Endothelial cell of umbilical vein (primary cell): Measurements from ENCODE around the gene MVB12B. TPM values are rescaled to one million over a fixed set of nuclear protein-coding genes. Genes with fewer than 3 reads are reported as not detected.

Source experiments
- BruUV-seq: library from RNA; stranded (reverse); fragments of 400-500 nt; replicated peaks from 2 replicates; lab custom pipeline; 2021; lab: Mats Ljungman, UMichigan
- CTCF ChIA-PET: fragments of 300-600, 350-600 bp; sonication (Branson Sonifier 250); formaldehyde crosslinking; loops from one replicate; lab custom pipeline; 2021; ENCODE audit warnings: antibody characterized with exemption, inconsistent platforms; lab: Charles Lee
- POLR2A ChIA-PET: fragments of 300-600, 350-600 bp; sonication (Branson Sonifier 250); formaldehyde crosslinking; loops from one replicate; lab custom pipeline; 2021; ENCODE audit warnings: antibody characterized with exemption, inconsistent platforms; lab: Charles Lee
- DNase-seq: peaks from one replicate; pipeline ENCODE4 v3.0.0-alpha.2; 2011; ENCODE audit warnings: low read depth, low spot score
- FAIRE-seq: peaks from 2 replicates; lab custom pipeline; 2011; peaks lifted over from hg19 to GRCh38; lab: Jason Lieb, UNC
- H2AFZ ChIP-seq: 2 replicates; pipeline ENCODE4 v1.6.0; 2012; ENCODE audit warnings: low read depth, low read length, control low read depth, inconsistent platforms
- H3K27ac ChIP-seq: 2 replicates; pipeline ENCODE4 v1.5.1; 2011; ENCODE audit warnings: low read depth, mild to moderate bottlenecking, control low read depth, low read length, moderate library complexity; ENCODE audit not compliant: insufficient read depth
- H3K27me3 ChIP-seq, 2 experiments: 2 replicates each; pipeline versions ENCODE4 v1.6.0 to v1.6.1; 2011; ENCODE audit warnings: low read length in 2 of 2, mixed read lengths in 1 of 2; ENCODE audit not compliant: control insufficient read depth in 2 of 2, insufficient read depth in 2 of 2
- H3K36me3 ChIP-seq, 2 experiments: 2 replicates in 1 of 2; 3 replicates in 1 of 2; pipeline ENCODE4 v1.5.1; 2011; ENCODE audit warnings: low read length in 2 of 2, mild to moderate bottlenecking in 1 of 2, moderate library complexity in 1 of 2; ENCODE audit not compliant: control insufficient read depth in 2 of 2, insufficient read depth in 2 of 2; ENCODE audit errors: extremely low read depth in 1 of 2
- H3K4me1 ChIP-seq: 3 replicates; pipeline ENCODE4 v1.5.1; 2011; ENCODE audit warnings: mild to moderate bottlenecking, low read length; ENCODE audit not compliant: control insufficient read depth, insufficient read depth; ENCODE audit errors: extremely low read depth
- H3K4me2 ChIP-seq: 2 replicates; pipeline ENCODE4 v1.6.1; 2011; ENCODE audit warnings: low read length, control low read depth, mixed read lengths; ENCODE audit not compliant: insufficient read depth
- H3K4me3 ChIP-seq, 3 experiments: fragments of 200-600 bp in 1 of 3; sonication (generic), shearing (Covaris generic) in 1 of 3; replicated peaks in 1 of 3; 2 replicates each; pipeline ENCODE4 v1.5.1; 2011 to 2016; ENCODE audit warnings: control low read depth in 3 of 3, low read length in 3 of 3, mild to moderate bottlenecking in 2 of 3, inconsistent platforms in 1 of 3, low read depth in 1 of 3, moderate library complexity in 1 of 3; ENCODE audit not compliant: insufficient read depth in 1 of 3
- H3K79me2 ChIP-seq: 2 replicates; pipeline ENCODE4 v1.6.0; 2012; ENCODE audit warnings: low read length, inconsistent platforms; ENCODE audit not compliant: control insufficient read depth, insufficient read depth
- H3K9ac ChIP-seq: replicated peaks from 2 replicates; pipeline ENCODE3; 2011; ENCODE audit warnings: low read length, control low read depth; ENCODE audit not compliant: insufficient read depth; ENCODE audit errors: extremely low read depth
- H3K9me1 ChIP-seq: replicated peaks from 3 replicates; pipeline ENCODE4 v1.6.0; 2011; ENCODE audit warnings: mild to moderate bottlenecking, low read length; ENCODE audit not compliant: control insufficient read depth, insufficient read depth; ENCODE audit errors: extremely low read depth
- H3K9me3 ChIP-seq: replicated peaks from 2 replicates; pipeline ENCODE4 v1.5.1; 2012; ENCODE audit warnings: low read length, inconsistent platforms; ENCODE audit not compliant: control insufficient read depth, insufficient read depth
- H4K20me1 ChIP-seq: replicated peaks from 2 replicates; pipeline ENCODE3; 2011; ENCODE audit warnings: mild to moderate bottlenecking, low read length; ENCODE audit not compliant: control insufficient read depth, insufficient read depth; ENCODE audit errors: extremely low read depth
- CTCF ChIP-seq, 2 donors: IDR thresholded peaks; 1 replicate in 1 of 2; 2 replicates in 1 of 2; pipeline ENCODE4 v1.5.1; 2011; ENCODE audit warnings: low read length in 2 of 2, mild to moderate bottlenecking in 2 of 2, moderate library complexity in 2 of 2, control low read depth in 1 of 2, inconsistent platforms in 1 of 2, low read depth in 1 of 2; ENCODE audit not compliant: insufficient read depth in 1 of 2; ENCODE audit errors: extremely low read depth in 1 of 2
- EZH2 ChIP-seq: IDR thresholded peaks from 2 replicates; pipeline ENCODE4 v1.6.1; 2012; ENCODE audit warnings: borderline replicate concordance, low read depth, mild to moderate bottlenecking, moderate library complexity, low read length, inconsistent platforms; ENCODE audit not compliant: severe bottlenecking
- FOS ChIP-seq: IDR thresholded peaks from 2 replicates; pipeline ENCODE4 v1.6.1; 2011; ENCODE audit warnings: mild to moderate bottlenecking, low read length, moderate library complexity, borderline replicate concordance; ENCODE audit not compliant: insufficient read depth
- GATA2 ChIP-seq: IDR thresholded peaks from 2 replicates; pipeline ENCODE4 v1.7.0; 2011; ENCODE audit warnings: low read depth, mild to moderate bottlenecking, moderate library complexity, mixed read lengths, low read length; ENCODE audit not compliant: insufficient read length, insufficient read depth
- JUN ChIP-seq: IDR thresholded peaks from 2 replicates; pipeline ENCODE4 v1.6.1; 2011; ENCODE audit warnings: borderline replicate concordance, low read depth; ENCODE audit not compliant: insufficient read length, insufficient read depth
- MAX ChIP-seq: IDR thresholded peaks from 2 replicates; pipeline ENCODE4 v1.6.1; 2011; ENCODE audit not compliant: insufficient read depth, insufficient read length
- MYC ChIP-seq: IDR thresholded peaks from one replicate; pipeline ENCODE4 v1.6.1; 2011; ENCODE audit warnings: mild to moderate bottlenecking, low read depth, low read length
- POLR2A ChIP-seq: IDR thresholded peaks from 2 replicates; pipeline ENCODE4 v1.6.1; 2012; ENCODE audit warnings: low read depth, mild to moderate bottlenecking, control low read depth, low read length
- POLR2AphosphoS5 ChIP-seq: IDR thresholded peaks from 2 replicates; pipeline ENCODE4 v1.6.1; 2012; ENCODE audit warnings: low read depth, mild to moderate bottlenecking, control low read depth, low read length, moderate library complexity; ENCODE audit not compliant: insufficient read depth
- dilution Hi-C: fragments of 300-500 bp; cut with MboI; formaldehyde crosslinking; loops from one replicate; pipeline ENCODE4 v1.15.0; 2019; ENCODE audit warnings: low sequenced_read_pairs; ENCODE audit not compliant: extremely low pct_ligation_motif_present
- intact Hi-C: fragments of 100-400 bp; cut with micrococcal nuclease; formaldehyde crosslinking; loops from one replicate; pipeline ENCODE4 v1.10.0; 2022
- polyA plus RNA-seq, 4 experiments: library from polyadenylated mRNA; depleted of rRNA in 3 of 4; stranded (reverse) in 3 of 4; unstranded in 1 of 4; fragments of >200 nt; gene quantifications; 2 replicates each; pipeline versions ENCODE4 v1.2.1 to v1.2.3, GENCODE V29; 2011 to 2012; ENCODE audit warnings: missing spikeins in 1 of 4
- total RNA-seq: library from RNA; stranded (reverse); gene quantifications from 2 replicates; pipeline ENCODE4 v1.2.3, GENCODE V29; 2021

The MVB12B gene
- total and polyA plus RNA-seq, 2 donors (not counting 3 experiments of a cell fraction or from before 2014, with no cell fraction given): 6.6 to 17.3 TPM

- Histone ChIP-seq H3K4me3 (no peak overlapping the region), H3K4me1 (no peaks in the 10 kb centered on the region), H3K36me3 (peaks cover 0 to 5% of the 10 kb centered on the region in 2 experiments), H3K4me2 (no peak overlapping the region), H3K27me3 (no peaks in the 10 kb centered on the region), H3K9me1 (no peaks in the 10 kb centered on the region), H3K27ac (no peak overlapping the region), H3K79me2 (no peaks in the 10 kb centered on the region), H3K9me3 (no peaks in the 10 kb centered on the region), H4K20me1 (no peaks in the 10 kb centered on the region), H3K9ac (no peak overlapping the region), H2AFZ (no peak overlapping the region)
- dilution Hi-C loops (no loop called here), intact Hi-C loops (no loop called here)
- CTCF ChIA-PET: interaction anchor here (1.0 to 1.5 kb wide), 2 partner anchors 9 to 12 kb away, joined by 3 to 12 read pairs; no protein-coding TSS in a partner anchor
- POLR2A ChIA-PET: no interaction called here
- TF ChIP-seq POLR2AphosphoS5 (no peak), MAX (no peak), JUN (no peak), EZH2 (no peak), CTCF (IDR thresholded peaks at IDR 0.05; ENCODE audit: extremely low read depth in 1 of 2, insufficient read depth in 1 of 2, low read depth in 1 of 2, low read length in 2 of 2) (no peak), FOS (no peak), POLR2A (no peak), MYC (no peak), GATA2 (no peak)
- FAIRE-seq: no peak
- no peak for DNase-seq
- BruUV-seq: no TSS peak
Measured at GRCh38 chr9:126481862-126482261, 155.2 kb downstream of the MVB12B start.
